Right cardiac atrium (tissue), 5 donors: Measurements from ENCODE around the gene CHML. TPM values are rescaled to one million over a fixed set of nuclear protein-coding genes. Genes with fewer than 3 reads are reported as not detected.

Experiments used
- ATAC-seq, 2 donors: fragments of 200-7000 bp; cut with Tn5 transposase; one replicate each; pipeline versions ENCODE4 v1.8.0 to v1.9.1; 2020; ENCODE audit warnings: moderate library complexity in 2 of 2, mild to moderate bottlenecking in 1 of 2
- DNase-seq, 3 donors: peaks; one replicate each; pipeline ENCODE4 v3.0.0-alpha.2; 2020
- H3K27ac ChIP-seq: one replicate; pipeline ENCODE4 v1.5.1; 2013; ENCODE audit warnings: mild to moderate bottlenecking, low read length, control low read depth, moderate library complexity
- H3K27me3 ChIP-seq: one replicate; pipeline ENCODE4 v1.6.1; 2013; ENCODE audit not compliant: control insufficient read depth, insufficient read depth
- H3K4me1 ChIP-seq: one replicate; pipeline ENCODE4 v1.6.1; 2013; ENCODE audit warnings: low read length; ENCODE audit not compliant: control insufficient read depth, insufficient read depth
- H3K4me3 ChIP-seq: one replicate; pipeline ENCODE4 v1.5.1; 2013; ENCODE audit warnings: low read length, control low read depth
- H3K9me3 ChIP-seq: one replicate; pipeline ENCODE4 v1.6.1; 2013; ENCODE audit warnings: low read length; ENCODE audit not compliant: control insufficient read depth
- WGBS: extraction: QIAGEN DNeasy Blood & Tissue Kit; methylation state at CpG from one replicate; pipeline ENCODE4 v1.1.7; 2013; 5-methylcytosine and 5-hydroxymethylcytosine counted together
- intact Hi-C, 4 donors: fragments of 100-400 bp; cut with DNase I; formaldehyde crosslinking; loops; one replicate each; pipeline versions ENCODE4 v1.11.0 to v1.14.0; 2022 to 2023
- polyA plus RNA-seq: library from polyadenylated mRNA; stranded (reverse); fragments of 200-250 nt; gene quantifications from one replicate; pipeline ENCODE4 v1.2.3, GENCODE V29; 2013
- total RNA-seq, 4 donors: library from RNA; stranded (reverse); fragmentation: NEBNext Ultra II Directional; extraction: Animal tissue kit (Norgen Biotek cat#: 25700); gene quantifications; one replicate each; pipeline ENCODE4 v1.2.1, GENCODE V29; 2021
- donor health status: healthy with polysubstance abuse.
- donor health status: DM: no; HTN: yes; CAD: no.
- donor health status: DM: no; HTN: no; CAD: no.
- donor health status: DM: no; HTN: yes; CAD: no; lungs with severe emphysema.
- donor health status: DM: yes; HTN: yes; CAD: no.

CHML gene
- total and polyA plus RNA-seq, 5 donors, result 1.1 to 7.8 (median 4.1) TPM

DNA sequence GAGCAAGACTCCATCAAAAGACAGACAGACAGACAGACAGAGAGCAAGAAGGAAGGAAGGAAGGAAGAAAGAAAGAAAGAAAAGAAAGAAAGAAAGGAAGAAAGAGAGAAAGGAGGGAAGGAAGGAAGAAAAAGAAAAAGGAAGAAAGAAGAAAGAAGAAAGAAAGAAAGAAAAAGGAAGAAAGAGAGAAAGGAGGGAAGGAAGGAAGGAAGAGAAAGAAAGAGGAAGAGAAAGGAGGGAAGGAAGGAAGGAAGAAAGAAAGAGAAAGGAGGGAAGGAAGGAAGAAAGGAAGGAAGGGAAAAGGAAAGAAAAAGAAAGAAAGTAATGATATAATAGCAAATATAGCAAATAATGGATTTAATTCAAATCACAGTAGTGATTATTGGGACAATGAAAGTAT is 32.7 kb downstream of the CHML start:
- intact Hi-C loops, result loop anchor here in 1 of 4 donors (10.0 kb wide), 1 partner anchor 237 kb away; the partner anchor contains the start of gene EXO1
- ATAC-seq, result no peak
- H3K4me3 ChIP-seq, result no peak overlapping the region

DNA sequence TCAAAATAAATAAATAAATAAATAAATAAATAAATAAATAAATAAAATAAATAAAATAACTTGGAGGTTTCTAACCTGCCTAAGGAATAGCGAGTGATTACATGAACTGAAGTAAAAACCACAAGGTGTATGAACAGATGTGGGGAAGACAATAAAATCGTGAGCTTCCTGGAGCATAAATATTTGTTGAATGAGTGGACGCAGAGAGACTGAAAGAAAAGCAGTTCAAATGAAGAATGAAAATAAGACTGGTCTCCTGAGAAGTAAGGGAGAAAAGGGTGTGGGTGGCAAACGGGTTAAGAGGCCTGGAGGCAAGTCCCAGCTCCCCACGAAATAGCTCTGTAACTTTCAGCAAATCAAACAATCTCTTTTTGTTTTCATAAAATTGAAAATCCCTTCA is 33.6 kb downstream of the CHML start:
- intact Hi-C loops, result loop anchor here in 1 of 4 donors (10.0 kb wide), 1 partner anchor 238 kb away; the partner anchor contains the start of gene EXO1
- Histone ChIP-seq H3K9me3 (no peaks in the 10 kb centered on the region), H3K27ac (no peak overlapping the region), H3K4me3 (no peak overlapping the region), H3K4me1 (no peaks in the 10 kb centered on the region), H3K27me3 (no peaks in the 10 kb centered on the region)
- 87% methylated on average over 5 of the region's 5 CpGs for WGBS
- no peak for ATAC-seq
- no peak for DNase-seq

More for the DNA sequence above, 32.7 kb downstream of the CHML start:
- Histone ChIP-seq H3K27me3 (no peaks in the 10 kb centered on the region), H3K27ac (no peak overlapping the region), H3K4me1 (no peaks in the 10 kb centered on the region), H3K9me3 (no peaks in the 10 kb centered on the region)
- DNase-seq, result no peak

DNA sequence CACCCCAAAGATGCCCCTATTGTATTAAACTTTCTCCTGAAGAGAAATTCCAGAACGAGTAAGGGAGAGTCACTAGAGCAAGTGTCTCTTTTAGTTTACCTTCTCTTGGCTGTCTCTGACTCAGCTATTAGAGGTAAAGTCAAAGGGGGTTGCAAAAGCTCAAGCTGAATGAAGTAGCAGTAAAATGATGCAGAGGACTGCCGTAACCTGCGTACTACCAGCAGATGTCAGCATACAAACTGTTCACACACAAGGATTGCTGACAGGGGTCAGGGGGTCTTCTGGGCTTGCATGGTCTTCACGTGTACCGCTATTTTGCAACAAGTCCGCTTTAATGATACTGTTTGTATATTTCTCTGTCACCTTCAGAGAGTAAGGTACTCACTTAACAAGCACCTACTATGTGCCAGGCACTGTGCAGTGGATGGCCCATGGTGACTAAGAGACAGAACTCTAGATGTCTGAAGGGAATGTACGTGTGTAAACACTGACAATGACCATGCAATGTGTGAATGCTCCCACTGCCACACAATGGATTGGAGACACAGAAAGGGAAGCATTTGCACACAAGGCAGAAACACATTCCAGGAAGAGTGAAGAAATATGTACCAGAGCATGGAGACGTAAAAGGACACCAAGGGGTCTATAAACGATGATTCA is 34.9 kb downstream of the CHML start:
- intact Hi-C loops, result loop anchor here in 1 of 4 donors (10.0 kb wide), 1 partner anchor 240 kb away; the partner anchor contains the start of gene EXO1
- Histone ChIP-seq H3K27ac (no peak overlapping the region), H3K27me3 (no peaks in the 10 kb centered on the region), H3K4me3 (no peak overlapping the region), H3K4me1 (no peaks in the 10 kb centered on the region), H3K9me3 (no peaks in the 10 kb centered on the region)
- DNase-seq (no peak), ATAC-seq (no peak)
- 72% methylated on average over 9 of the region's 9 CpGs for WGBS

DNA sequence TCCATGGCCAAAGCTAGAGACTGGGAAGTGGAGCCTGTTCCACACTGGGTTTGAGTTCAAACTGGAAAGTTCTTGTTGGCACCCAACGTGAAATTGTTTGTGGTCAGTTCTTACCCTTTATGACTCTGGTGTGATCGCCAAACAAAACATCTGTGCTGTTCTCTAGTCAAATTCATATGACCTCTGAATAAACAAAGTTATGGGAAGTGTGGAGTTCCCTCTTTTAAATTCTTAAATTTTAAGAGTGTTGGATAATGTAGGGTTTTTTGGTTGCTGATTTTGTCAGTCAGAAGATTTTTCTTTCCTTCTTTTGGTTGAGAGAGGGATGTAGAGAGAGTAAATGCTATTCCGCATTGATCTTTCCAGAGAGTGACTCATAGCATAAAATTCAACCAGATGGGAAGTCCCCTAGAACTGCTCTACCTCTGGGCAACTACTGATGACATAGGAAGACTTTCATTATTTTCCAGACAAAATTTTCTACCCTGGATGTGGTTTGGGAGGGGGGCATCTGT is 36.4 kb downstream of the CHML start:
- ATAC-seq (no peak), DNase-seq (no peak)
- intact Hi-C loops, result loop anchor here in 1 of 4 donors (10.0 kb wide), 1 partner anchor 241 kb away; the partner anchor contains the start of gene EXO1
- 68% methylated on average over 3 of the region's 3 CpGs for WGBS
- Histone ChIP-seq H3K27me3 (no peaks in the 10 kb centered on the region), H3K9me3 (no peaks in the 10 kb centered on the region), H3K27ac (no peak overlapping the region), H3K4me3 (no peak overlapping the region), H3K4me1 (no peaks in the 10 kb centered on the region)

GRCh38 chr1:241600496-241600901 is 39.7 kb downstream of the CHML start:
- H3K4me1 ChIP-seq, result no peaks in the 10 kb centered on the region
- H3K4me3 ChIP-seq, result no peak overlapping the region
- no peaks in the 10 kb centered on the region for H3K9me3 ChIP-seq
- 41% methylated on average over 2 of the region's 2 CpGs for WGBS
- no peak overlapping the region for H3K27ac ChIP-seq
- intact Hi-C loops, result loop anchor here in 1 of 4 donors (10.0 kb wide), 1 partner anchor 244 kb away; the partner anchor contains the start of gene EXO1
- H3K27me3 ChIP-seq, result no peaks in the 10 kb centered on the region
- DNase-seq (no peak), ATAC-seq (no peak)

DNA sequence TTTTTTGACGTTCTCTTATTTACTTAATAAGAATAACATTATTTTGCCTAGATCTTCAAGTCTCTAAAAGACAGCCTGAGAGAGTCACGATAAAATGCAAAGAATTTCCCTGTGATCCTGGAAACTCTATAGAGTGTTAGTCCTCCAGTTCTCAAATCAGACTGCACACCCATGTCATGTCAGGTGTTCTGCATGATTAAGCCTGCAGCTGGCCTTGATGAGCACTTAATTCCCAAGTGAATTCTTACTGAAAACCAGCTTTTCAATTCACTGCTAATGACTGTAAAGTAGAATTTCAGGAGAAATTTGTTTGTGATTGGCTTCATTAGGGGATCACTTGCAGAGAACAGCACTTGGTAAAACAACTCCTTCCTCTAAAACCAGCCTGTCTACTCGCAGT is 41.9 kb downstream of the CHML start:
- intact Hi-C loops, result no loop called here
- Histone ChIP-seq H3K9me3 (no peaks in the 10 kb centered on the region), H3K4me1 (no peaks in the 10 kb centered on the region), H3K27me3 (no peaks in the 10 kb centered on the region), H3K4me3 (no peak overlapping the region), H3K27ac (no peak overlapping the region)
- ATAC-seq, result no peak
- WGBS, result 86% methylated on average over 3 of the region's 3 CpGs
- DNase-seq, result no peak

DNA sequence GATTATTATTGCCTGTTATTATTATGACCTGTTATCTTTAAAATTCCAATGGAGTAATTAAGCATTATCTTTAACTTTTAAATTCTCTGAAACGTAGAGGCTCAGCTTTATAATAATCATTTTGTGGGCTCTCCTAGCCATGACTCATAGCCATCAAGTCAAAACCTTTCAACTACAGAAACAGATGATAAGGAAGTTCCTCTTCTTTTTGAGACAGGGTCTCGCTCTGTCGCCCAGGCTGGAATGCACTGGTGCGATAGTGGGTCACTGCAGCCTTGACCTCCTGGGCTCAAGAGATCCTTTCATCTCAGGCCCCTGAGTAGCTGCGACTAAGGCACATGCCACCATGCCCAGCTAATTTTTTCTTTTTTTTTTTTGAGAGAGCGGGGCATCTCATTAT is 43.5 kb downstream of the CHML start:
- ATAC-seq, result no peak
- H3K4me1 ChIP-seq, result no peaks in the 10 kb centered on the region
- no peak overlapping the region for H3K4me3 ChIP-seq
- 83% methylated on average over 6 of the region's 6 CpGs for WGBS
- DNase-seq, result no peak
- no peaks in the 10 kb centered on the region for H3K27me3 ChIP-seq
- H3K9me3 ChIP-seq, result no peaks in the 10 kb centered on the region
- intact Hi-C loops, result no loop called here
- H3K27ac ChIP-seq, result no peak overlapping the region

DNA sequence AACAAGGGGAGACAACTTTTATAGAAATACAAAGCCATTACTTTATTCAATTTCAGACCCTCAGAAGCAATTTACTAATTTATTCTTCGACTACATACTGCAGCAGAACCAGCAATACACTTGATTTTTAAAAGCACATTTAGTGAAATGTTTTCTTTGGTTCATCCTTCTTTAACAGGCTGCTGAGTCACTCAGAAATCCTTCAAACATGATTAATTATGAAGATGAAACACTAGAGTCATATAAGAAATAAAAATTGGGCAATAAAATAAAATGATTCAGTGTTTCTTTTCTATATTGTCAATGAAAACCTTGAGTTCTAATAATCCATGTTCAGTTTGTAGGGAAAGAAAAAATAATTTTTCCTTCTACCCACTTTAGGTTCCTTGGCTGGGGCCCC is 47.0 kb downstream of the CHML start:
- intact Hi-C loops, result no loop called here
- H3K27ac ChIP-seq, result no peak overlapping the region
- no peaks in the 10 kb centered on the region for H3K4me1 ChIP-seq
- no peak overlapping the region for H3K4me3 ChIP-seq
- 95% methylated on average over 1 of the region's 1 CpG for WGBS
- DNase-seq (no peak), ATAC-seq (no peak)
- no peaks in the 10 kb centered on the region for H3K9me3 ChIP-seq
- no peaks in the 10 kb centered on the region for H3K27me3 ChIP-seq

- no peaks in the 10 kb centered on the region for H3K27me3 ChIP-seq
- H3K4me1 ChIP-seq, result no peaks in the 10 kb centered on the region
- intact Hi-C loops, result no loop called here
- no peak overlapping the region for H3K27ac ChIP-seq
- ATAC-seq (no peak), DNase-seq (no peak)
- WGBS, result 88% methylated on average over 3 of the region's 3 CpGs
- no peak overlapping the region for H3K4me3 ChIP-seq
- no peaks in the 10 kb centered on the region for H3K9me3 ChIP-seq
Observed at GRCh38 chr1:241592273-241592958, 47.8 kb downstream of the CHML start.

DNA sequence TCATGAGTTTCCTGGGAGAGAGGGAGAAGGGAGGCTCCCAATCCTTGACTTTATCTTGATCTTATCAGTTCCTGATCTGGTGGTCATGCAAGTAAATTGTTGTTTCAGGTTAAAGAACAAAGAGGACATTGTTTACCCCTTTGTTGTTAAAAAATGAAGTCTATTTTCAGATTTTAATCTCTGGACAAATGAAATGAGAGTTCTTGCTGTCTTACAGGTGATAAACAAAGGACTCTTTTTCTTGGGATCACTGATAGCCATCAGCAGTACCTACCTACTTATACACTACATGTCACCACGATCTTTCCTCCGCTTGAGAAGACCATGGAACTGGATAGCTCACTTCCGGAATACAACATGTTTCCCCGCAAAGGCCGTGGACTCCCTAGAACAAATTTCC is 48.4 kb downstream of the CHML start:
- H3K27ac ChIP-seq, result no peak overlapping the region
- no peak overlapping the region for H3K4me3 ChIP-seq
- no peaks in the 10 kb centered on the region for H3K4me1 ChIP-seq
- no peak for ATAC-seq
- intact Hi-C loops, result no loop called here
- no peaks in the 10 kb centered on the region for H3K9me3 ChIP-seq
- no peak for DNase-seq
- H3K27me3 ChIP-seq, result no peaks in the 10 kb centered on the region
- WGBS, result 76% methylated on average over 5 of the region's 5 CpGs

DNA sequence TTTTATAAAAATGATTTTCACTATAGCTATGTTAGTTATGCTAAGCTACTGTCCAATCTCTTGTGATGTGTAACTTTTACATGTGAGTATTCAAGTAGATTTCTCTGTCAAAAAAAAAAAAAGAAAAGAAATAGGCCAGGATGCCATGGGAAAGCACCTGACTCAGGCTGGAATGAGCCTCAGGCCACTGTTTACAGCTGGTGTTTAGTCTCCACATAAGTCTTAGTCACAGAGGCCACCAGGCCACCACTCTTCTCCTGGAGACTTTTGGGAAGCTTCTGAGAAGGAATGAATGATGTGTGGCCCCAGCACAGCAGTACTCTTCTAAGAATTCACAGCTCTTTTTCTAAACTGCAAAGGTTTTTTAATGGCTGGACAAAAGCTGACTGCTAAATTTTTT is 48.9 kb downstream of the CHML start:
- H3K27me3 ChIP-seq, result no peaks in the 10 kb centered on the region
- H3K4me3 ChIP-seq, result no peak overlapping the region
- no peak overlapping the region for H3K27ac ChIP-seq
- no peaks in the 10 kb centered on the region for H3K4me1 ChIP-seq
- no peaks in the 10 kb centered on the region for H3K9me3 ChIP-seq
- no peak for ATAC-seq
- intact Hi-C loops, result no loop called here
- DNase-seq, result no peak
